ENCODE results near the gene ANTXRL. TPM values are rescaled to one million over a fixed set of nuclear protein-coding genes. Genes with fewer than 3 reads are reported as not detected.
"Not testable (repeated sequence)": the region's sequence is repeated elsewhere in the genome, so short reads cannot be mapped to it uniquely, and the experiment has no call there.

Gene ANTXRL
- total RNA-seq, 6 donors from 2014 or later = not detected

DNA sequence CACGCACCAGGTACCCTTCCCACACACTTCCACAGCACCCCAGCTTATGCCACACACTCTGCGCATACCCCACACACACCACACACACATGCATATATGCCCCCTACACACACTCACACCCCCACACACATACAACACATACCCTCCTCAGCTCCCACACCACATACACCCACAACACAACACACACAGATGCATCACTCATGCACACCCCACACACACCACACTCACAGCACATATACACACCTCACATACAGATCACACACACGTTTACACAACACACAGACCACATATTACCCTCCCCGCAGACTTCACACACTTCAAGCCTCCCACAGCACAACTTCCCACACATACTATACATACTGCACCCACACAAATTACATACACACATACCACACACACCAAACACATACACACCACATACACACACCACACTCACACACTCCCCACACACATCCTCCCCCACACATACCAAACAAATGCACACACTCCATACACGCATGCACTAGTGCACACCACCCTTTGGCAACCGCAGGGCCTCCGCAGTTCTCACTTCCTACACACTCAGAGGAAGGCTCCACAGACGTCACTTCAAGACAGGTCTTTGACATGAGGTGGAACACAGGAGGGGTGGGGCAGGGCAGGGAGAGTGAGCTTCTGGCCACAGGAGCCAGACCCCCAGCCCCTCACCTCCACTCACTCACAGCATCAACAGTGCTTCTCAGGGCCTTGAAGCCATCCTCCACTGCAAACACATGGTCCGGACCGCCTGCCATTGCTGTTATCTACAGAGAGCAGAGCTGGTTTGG, 18.5 kb upstream of the ANTXRL start:
- no peak for ATAC-seq (ENCODE audit: low FRiP score in 2 of 2)
- Histone ChIP-seq H3K4me3 (peak overlapping the region in 1 of 4 donors; percentile 23), H3K27ac (peak overlapping the region in 1 of 4 donors; percentile 68), H3K27me3 (no peaks in the 10 kb centered on the region), H3K4me1 (no peaks in the 10 kb centered on the region), H3K9me3 (no peaks in the 10 kb centered on the region), H3K36me3 (no peaks in the 10 kb centered on the region)
- TF ChIP-seq POLR2A (IDR thresholded peaks at IDR 0.05) = no peak
- no peak for TF ChIP-seq EP300 (IDR thresholded peaks at IDR 0.05)
- TF ChIP-seq, protein P1, sequence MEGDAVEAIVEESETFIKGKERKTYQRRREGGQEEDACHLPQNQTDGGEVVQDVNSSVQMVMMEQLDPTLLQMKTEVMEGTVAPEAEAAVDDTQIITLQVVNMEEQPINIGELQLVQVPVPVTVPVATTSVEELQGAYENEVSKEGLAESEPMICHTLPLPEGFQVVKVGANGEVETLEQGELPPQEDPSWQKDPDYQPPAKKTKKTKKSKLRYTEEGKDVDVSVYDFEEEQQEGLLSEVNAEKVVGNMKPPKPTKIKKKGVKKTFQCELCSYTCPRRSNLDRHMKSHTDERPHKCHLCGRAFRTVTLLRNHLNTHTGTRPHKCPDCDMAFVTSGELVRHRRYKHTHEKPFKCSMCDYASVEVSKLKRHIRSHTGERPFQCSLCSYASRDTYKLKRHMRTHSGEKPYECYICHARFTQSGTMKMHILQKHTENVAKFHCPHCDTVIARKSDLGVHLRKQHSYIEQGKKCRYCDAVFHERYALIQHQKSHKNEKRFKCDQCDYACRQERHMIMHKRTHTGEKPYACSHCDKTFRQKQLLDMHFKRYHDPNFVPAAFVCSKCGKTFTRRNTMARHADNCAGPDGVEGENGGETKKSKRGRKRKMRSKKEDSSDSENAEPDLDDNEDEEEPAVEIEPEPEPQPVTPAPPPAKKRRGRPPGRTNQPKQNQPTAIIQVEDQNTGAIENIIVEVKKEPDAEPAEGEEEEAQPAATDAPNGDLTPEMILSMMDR (IDR thresholded peaks at IDR 0.05) = no peak
- no peak for TF ChIP-seq POLR2AphosphoS5 (IDR thresholded peaks at IDR 0.05)
- WGBS, 2 donors = 80 to 81% methylated on average over 10 of the region's 10 CpGs
- no peak for DNase-seq

DNA sequence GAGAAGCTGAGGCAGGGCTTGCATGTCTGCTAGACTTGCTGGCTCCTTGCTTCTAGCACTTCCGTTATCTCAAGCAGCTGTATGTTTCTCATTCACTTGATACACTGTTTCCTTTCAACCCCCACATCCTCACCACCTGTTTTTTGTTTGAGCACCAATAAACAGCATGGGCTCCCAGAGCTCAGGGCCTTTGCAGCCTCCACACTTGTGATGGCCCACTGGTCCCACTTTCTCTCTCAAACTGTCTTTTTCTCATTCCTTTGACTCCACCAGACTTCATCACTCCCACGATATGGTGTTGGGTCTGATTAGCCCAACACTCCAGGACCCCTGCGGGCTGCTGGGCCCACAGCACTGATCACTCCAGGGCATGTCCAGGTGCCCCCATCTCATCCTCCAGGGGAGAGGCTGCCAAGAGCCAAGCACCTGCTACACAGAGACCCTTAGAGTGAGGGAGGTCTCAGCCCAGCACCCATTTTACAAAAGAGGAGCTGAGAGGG, 17.2 kb upstream of the ANTXRL start:
- not testable (repeated sequence) for H3K36me3 ChIP-seq; ATAC-seq (ENCODE audit: low FRiP score in 2 of 2); H3K9me3 ChIP-seq; H3K4me3 ChIP-seq; H3K27me3 ChIP-seq; DNase-seq; H3K4me1 ChIP-seq
- TF ChIP-seq POLR2A (IDR thresholded peaks at IDR 0.05) = peak in 1 of 4 donors; percentile 26
- H3K27ac ChIP-seq = peak overlapping the region in 2 of 4 donors; percentile 7 to 48
- 73 to 80% methylated on average over 3 of the region's 3 CpGs for WGBS, 2 donors

DNA sequence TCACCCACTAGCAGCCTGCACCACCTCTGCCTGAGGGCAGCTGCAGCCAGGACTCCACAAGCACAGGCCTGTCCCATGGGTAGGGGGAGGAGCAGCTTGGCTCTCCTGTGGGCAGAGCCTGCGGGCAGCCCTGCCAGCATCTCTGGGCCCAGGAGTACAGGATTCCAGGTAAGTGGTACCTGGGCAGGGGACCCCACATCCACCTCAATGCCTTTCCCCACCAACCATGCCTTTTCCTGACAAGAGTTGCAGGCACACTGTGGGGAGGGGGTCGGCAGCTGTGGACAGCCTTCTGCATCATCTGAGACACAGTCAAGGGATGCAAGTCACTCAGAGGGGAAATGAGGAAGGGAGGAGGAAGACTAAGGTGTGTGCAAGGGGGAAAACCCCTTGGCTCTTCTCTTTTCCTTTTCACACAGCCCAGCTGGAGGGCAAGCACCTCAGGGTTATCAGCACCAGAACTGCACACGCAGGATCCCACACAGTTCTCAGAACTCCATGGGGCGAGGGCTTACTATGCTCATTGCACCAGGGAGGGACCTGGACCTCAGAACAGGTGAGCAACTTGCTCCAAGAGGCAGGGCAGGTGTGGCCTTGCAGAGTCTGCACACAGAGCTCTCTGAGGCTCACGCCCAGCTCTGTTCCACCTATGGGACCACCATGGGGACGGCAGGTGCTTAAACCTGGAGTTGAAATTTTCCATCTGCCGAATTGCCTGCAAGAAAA, 16.5 kb upstream of the ANTXRL start:
- 82 to 90% methylated on average over 3 to 7 of the region's 7 CpGs for whole genome bisulfite sequencing, 2 donors
- no peaks in the 10 kb centered on the region for H3K36me3 ChIP-seq
- H3K4me1 ChIP-seq = no peaks in the 10 kb centered on the region
- TF ChIP-seq POLR2AphosphoS5 (IDR thresholded peaks at IDR 0.05) (no peak), POLR2A (IDR thresholded peaks at IDR 0.05) (no peak), EP300 (IDR thresholded peaks at IDR 0.05) (no peak)
- TF ChIP-seq, protein P1 (IDR thresholded peaks at IDR 0.05) = no peak
- no peaks in the 10 kb centered on the region for H3K9me3 ChIP-seq
- peak overlapping the region in 2 of 4 donors; percentile 7 to 48 for H3K27ac ChIP-seq
- ATAC-seq (ENCODE audit: low FRiP score in 2 of 2) (no peak), DNase-seq (peak in 1 of 2 donors; percentile 11)
- no peaks in the 10 kb centered on the region for H3K27me3 ChIP-seq
- H3K4me3 ChIP-seq = no peak overlapping the region

DNA sequence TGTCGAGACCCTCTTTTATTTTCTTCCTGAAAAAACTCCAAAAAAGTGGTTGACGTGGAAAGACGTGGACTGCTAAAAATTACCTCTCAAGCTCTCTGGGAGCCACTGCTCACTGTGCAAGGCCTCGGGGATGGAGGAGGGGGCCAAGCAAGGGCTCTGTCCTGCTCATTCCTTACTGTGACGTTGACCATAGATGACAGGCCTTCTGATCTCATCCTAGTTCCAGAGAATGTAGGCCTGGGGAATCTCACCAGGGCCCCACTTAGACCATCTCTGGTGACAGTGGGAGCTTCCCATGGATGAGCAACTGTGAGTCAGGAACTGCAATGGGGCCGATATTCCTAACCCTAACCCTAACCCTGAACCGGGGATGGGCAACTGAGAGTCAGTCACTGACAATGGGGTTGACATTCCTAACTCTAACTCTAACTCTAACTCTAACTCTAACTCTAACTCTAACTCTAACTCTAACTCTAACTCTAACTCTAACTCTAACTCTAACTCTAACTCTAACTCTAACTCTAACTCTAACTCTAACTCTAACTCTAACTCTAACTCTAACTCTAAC, 15.8 kb upstream of the ANTXRL start:
- DNase-seq; H3K36me3 ChIP-seq; H3K4me1 ChIP-seq; H3K27ac ChIP-seq; H3K4me3 ChIP-seq; ATAC-seq (ENCODE audit: low FRiP score in 2 of 2); H3K27me3 ChIP-seq; H3K9me3 ChIP-seq: not testable (repeated sequence)
- WGBS, 2 donors = 91 to 95% methylated on average over 7 of the region's 7 CpGs

DNA sequence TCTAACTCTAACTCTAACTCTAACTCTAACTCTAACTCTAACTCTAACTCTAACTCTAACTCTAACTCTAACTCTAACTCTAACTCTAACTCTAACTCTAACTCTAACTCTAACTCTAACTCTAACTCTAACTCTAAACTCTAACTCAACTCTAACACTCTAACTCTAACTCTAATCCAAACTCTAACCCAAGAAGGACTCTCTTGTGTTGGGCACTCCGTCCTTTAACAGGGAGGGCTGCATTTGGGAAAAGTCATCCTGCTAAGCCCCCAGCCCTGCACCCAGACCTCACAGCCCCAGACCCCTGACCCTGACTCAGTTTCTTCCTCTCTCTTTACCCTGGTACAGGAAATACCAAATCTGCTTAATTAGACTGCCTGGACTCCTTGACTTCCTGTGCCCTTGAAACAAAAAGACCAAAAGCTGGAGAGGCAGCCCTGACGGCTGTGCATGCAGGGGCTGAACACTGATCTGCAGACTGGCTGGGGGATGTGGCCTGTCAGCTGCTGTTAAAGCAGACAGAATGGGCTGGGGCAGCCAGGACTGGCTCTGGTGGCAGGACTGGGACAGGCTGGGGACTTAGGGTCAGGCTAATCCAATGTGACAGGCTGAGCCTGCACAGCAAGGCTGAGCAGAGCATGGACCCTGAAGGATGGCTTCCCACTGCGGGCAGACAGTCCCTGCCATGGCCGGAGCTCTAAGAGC, 14.8 kb upstream of the ANTXRL start:
- not testable (repeated sequence) for H3K27ac ChIP-seq; H3K9me3 ChIP-seq; H3K4me1 ChIP-seq; ATAC-seq (ENCODE audit: low FRiP score in 2 of 2); H3K27me3 ChIP-seq; H3K4me3 ChIP-seq; H3K36me3 ChIP-seq
- DNase-seq = peak in 1 of 2 donors; percentile 17
- 73 to 84% methylated on average over 3 to 4 of the region's 4 CpGs for WGBS, 2 donors
